ENCODE measurements around the gene POP4.
"Not testable (repeated sequence)": the region's sequence is repeated elsewhere in the genome, so short reads cannot be mapped to it uniquely, and the experiment has no call there.

Gene POP4

GRCh38 chr19:29614046-29614445, 8.0 kb downstream of the POP4 start:
- DNase-seq = no peak

- DNase-seq = no peak
Observed at GRCh38 chr19:29614780-29615179, 8.7 kb downstream of the POP4 start.

- DNase-seq = no peak
Observed at GRCh38 chr19:29615891-29616425, 9.9 kb downstream of the POP4 start.

GRCh38 chr19:29616541-29616940, 10.5 kb downstream of the POP4 start:
- DNase-seq = no peak

DNA sequence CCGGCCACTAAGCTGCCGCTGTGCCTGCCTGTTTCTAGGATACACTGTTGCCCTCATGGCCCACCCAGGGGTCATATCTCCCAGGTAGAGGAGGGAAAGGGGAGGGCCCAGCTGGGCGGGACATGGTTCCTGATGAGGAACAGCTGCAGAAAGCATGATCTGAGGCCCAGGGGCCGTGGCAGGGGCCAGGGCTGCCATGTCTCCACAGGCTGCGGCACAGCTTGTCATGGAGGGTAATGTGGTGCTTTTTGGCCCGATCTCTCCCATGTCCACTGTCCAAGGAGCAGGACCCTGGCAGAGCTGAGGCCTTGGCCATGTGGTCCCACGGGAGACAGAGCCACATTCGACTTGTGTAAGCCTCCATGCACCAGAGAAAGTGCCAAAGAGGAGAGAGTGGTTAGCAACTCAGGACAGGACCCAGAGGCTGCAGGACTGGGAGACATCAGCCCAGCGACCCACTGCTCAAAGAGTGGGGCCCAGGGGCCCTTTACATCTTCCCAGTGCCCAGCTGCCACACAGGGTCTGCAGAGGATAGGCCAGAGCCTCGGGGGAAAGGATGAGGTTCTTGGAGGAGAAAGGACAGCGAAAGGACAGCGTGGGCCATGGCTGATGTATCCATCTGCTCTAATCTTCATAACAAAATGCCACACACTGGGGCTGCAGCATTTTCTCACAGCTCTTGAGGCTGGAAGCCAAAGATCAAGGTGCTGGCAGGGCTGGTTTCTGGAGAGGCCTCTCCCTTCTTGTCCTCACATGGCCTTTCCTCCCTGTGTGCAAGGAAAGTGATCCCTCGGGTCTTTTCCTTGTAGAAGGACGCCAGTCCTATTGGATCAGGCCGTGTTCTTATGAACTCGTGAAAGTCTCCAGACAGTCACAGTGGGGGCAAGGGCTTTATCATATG, 11.5 kb downstream of the POP4 start:
- DNase-seq = no peak

DNA sequence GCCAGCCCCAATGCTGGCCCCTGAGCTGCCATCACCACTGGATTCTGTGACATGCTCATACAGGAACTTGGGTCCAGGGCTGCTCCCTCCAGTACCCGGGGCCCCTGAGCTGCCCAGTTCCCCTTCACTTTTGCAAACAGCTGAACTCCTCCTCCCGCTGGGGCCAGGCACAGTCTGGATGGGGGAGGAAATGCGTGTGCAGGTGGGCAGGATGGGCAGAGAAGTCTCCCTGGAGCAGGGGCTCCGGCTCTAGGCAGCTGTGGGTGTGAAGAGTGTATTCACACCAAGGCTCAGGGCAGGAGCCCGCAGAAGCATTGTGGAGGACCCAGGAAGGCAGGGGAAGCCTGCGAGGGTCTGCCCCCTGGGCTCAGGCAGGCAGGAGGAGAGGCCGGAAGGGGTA, 12.4 kb downstream of the POP4 start:
- DNase-seq = no peak

DNA sequence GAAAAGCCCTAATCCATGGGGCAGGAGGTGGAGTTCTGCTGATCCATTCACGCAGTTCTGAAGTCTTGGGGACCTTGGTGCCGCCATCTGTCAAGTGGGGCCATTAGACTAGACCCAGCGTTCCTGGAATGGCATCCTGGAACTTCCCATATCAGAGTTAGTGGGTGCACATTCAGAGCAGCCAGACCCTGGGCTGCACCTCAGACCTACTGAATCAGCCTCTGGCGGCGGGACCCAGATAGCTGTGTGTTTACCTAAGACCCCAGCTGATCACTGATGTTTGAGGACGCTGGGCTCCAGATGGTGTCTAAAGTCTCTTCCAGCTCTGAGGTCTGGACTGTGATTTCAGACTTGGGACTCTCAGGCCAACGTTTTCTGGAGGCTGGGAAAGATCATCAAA, 12.8 kb downstream of the POP4 start:
- DNase-seq = no peak

DNA sequence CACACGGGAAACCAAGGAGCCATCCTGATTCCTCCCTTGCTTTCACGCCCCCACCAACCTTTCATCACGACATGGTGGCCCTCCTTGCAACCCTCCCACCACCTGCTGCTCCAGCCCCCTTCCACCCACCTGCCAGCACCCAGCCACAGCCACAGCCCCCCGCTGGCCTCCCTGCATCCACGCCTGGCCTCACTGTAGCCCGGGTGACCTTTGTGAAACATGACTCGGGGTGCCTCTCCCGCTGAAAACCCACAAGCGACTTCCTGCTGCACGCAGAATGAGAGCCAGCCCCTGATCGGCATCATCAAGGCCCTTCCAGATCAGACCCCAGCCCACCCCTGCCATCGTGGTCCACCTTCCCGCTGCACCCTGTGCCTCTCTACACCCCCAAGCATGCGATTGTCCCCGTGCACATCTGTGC, 14.9 kb downstream of the POP4 start:
- DNase-seq = no peak

- no peak for DNase-seq
Observed at GRCh38 chr19:29622166-29623070, 16.3 kb downstream of the POP4 start.

GRCh38 chr19:29623726-29624488, 17.8 kb downstream of the POP4 start:
- no peak for DNase-seq

- no peak for DNase-seq
Observed at GRCh38 chr19:29624489-29625185, 18.6 kb downstream of the POP4 start.

DNA sequence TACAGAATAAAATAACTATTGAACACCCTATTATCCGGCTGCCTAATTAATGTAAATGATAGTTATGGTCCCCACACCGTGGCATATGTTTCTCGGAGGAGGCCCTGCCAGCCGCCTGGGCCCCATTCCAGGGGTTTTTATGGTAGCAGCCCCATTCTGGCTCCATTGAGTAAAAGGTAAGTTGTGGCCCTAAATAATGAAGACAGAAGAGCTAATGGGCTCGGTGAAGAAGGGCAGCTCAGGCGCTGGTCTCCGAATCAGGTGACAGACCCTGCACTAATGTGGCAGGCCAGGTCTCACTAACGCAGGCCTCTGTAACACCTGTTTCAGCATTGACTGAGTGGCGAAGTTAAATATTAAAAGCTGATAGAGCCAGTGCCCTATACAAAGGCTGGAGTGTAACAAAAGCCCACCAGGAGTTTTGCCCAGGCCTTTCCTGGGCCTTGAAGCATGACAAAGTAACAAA, 19.1 kb downstream of the POP4 start:
- DNase-seq = no peak

- DNase-seq = no peak
Observed at GRCh38 chr19:29626386-29626785, 20.3 kb downstream of the POP4 start.

DNA sequence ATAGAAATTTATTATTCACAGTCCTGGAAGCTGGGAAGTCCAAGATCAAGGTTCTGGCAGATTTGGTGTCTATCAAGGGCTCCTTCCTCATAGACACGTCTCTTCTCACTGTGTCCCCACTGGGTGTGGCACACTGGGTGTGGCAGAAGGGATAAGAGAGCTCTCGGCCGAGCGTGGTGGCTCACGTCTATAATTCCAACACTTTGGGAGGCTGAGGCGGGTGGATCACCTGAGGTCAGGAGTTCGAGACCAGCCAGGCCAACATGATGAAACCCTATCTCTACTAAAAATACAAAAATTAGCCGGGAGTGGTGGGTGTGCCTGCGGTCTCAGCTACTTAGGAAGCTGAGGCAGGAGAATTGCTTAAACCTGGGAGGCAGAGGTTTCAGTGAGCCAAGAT, 20.7 kb downstream of the POP4 start:
- not testable (repeated sequence) for DNase-seq

DNA sequence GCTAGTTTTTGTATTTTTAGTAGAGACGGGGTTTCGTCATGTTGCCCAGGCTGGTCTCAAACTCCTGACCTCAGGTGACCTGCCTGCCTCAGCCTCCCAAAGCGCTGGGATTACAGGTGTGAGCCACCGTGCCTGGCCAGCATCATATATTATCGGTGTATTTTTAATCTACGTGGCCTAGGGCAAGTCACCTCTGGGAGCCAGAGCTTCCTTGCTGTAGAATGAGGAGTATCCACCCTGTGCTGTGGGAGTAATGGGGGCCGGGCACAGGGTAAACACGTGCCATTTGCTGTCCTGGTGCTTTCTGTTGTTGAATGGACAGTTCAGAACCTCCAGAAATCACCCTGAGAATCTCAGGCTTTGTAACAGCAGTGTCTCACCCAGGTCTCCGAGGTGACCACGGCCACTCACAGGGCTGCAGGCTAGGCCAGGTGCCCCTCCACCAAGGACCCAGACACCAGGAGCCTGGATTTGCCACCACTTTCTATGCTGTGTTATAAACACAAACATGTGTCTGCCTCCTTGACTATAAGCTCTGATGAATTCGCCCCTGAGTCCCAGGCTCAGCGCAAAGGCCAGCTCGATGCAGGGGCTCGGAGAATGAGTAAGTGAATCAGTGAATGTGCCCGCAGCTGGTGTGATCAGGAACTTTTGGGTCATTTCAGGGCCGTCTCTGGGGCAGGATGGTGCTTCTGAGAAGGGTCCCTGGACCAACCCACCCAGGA, 22.7 kb downstream of the POP4 start:
- no peak for DNase-seq

GRCh38 chr19:29629836-29630534, 23.9 kb downstream of the POP4 start:
- no peak for DNase-seq

DNA sequence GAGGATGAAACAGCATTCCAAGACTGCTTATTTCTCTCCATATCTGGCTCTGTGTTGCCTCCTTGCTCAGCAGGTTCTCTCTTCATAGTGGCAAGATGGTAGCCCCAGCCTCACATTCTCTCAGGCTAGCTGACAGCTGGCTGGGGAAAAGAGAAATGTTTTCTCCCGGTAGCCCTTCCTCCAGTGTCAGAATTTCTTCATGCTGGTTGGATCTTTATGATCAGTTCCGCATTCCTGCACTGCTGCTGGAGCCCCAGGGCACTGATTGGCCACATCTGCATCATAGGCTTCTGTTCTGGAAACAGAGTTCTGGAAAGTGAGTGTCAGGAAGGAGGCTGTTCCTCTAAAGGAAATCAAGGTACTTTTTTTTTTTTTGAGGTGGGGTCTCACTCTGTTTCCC, 24.6 kb downstream of the POP4 start:
- DNase-seq = no peak

DNA sequence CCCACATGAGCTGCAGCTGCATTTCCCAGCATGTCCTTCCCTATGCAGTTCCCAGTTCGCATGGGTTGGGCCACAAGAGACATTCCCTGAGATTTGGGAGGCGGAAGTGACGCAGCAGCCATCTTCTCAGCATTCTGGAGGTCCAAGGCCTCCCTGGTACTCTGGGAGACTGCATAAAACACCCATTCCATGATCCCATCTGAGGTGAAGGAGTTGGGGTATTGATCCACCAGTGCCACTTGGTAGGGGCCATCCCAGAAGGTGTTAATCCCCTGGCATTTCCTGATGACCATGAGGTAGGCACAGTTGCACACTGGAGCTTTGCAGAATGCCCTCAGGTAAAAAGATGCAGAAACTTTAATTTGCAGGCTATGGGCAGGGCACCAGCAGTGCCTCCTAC, 25.4 kb downstream of the POP4 start:
- DNase-seq = no peak

GRCh38 chr19:29634002-29634401, 27.9 kb downstream of the POP4 start:
- DNase-seq = no peak

DNA sequence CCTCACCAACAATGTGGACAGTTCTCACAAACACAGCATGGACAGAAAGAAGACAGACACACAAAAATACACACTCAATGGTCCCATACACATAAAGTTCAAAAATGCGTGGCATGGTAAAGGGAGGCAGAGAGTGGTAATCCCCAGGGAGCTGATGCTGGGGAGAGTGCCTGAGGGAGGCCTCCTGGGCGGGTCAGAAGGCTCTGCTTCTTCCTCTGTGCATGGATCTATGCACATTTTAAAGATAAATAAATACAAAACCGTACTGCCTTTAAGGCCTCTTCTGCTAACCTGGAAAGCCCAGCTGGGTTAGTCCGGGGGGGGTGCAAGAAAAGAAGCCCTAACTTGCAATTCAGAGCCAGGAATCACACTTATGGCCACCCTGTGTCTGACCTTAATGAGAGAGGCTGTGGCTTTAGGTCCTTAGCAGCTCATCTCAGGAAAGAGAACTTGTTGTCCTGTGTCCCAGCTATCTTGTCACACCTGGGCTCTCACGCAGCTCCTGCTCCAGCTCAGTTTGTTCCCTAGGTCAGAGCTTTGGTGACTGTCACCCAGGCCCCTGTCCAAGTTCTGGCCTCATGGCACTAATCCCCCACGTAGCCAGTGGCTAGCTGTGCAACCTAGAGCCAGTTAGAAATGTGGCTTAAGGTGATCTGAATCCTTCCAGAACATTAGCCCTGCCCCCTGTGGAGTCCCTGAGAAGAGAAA, 28.5 kb downstream of the POP4 start:
- no peak for DNase-seq
